ENCODE data around the gene SLC22A5.

DNA sequence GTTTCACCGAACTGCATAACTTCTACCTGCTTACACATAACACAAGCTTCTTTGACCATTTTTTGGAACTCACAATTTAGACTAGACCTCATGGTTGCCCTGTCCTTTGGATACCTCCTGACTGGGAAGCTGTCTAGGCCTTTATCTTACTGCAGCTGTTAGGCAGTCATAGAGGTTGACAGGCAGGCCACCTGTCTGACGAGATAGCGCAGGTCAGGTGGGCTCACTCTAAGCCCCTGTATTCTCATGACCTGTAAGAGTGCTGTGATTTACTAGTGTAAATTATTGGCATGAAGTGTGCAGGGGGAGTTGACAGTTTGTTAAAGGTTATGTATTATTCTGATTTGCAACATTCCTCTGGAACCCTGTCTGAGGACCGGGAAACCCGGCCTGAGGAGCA lies 46.3 kb upstream of the SLC22A5 start:
- TF ChIP-seq, protein P1, sequence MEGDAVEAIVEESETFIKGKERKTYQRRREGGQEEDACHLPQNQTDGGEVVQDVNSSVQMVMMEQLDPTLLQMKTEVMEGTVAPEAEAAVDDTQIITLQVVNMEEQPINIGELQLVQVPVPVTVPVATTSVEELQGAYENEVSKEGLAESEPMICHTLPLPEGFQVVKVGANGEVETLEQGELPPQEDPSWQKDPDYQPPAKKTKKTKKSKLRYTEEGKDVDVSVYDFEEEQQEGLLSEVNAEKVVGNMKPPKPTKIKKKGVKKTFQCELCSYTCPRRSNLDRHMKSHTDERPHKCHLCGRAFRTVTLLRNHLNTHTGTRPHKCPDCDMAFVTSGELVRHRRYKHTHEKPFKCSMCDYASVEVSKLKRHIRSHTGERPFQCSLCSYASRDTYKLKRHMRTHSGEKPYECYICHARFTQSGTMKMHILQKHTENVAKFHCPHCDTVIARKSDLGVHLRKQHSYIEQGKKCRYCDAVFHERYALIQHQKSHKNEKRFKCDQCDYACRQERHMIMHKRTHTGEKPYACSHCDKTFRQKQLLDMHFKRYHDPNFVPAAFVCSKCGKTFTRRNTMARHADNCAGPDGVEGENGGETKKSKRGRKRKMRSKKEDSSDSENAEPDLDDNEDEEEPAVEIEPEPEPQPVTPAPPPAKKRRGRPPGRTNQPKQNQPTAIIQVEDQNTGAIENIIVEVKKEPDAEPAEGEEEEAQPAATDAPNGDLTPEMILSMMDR (IDR thresholded peaks at IDR 0.05; ENCODE audit: low read depth, low read length, poor library complexity, severe bottlenecking): no peak
- no peak for TF ChIP-seq EZH2phosphoT487 (IDR thresholded peaks at IDR 0.05; ENCODE audit: borderline replicate concordance, low read length)
